ENCODE measurements around the gene MAP10. TPM values are rescaled to one million over a fixed set of nuclear protein-coding genes. Genes with fewer than 3 reads are reported as not detected.

The MAP10 gene
- total and polyA plus RNA-seq, 4 donors, result 0.13 to 1.8 (median 0.76) TPM

DNA sequence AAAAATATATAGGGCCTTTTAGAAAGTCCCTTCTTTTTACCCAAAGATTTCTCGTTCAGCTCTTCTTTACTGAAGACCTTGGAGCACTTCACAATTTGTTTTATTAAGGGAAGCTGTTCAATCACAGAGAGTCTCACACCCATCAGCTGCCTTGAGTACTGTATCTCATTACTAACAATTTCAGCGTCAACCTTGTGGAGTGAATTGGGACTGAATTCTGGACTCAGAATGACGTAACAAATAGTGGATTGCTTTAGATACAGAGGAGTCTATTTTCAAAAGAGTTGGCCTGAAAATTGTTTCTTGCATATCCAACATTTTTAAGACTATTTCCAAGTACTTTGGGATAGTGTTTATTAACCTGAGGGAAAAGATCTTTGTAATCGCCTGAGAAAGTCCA is 7.9 kb downstream of the MAP10 start:
- intact Hi-C loops (cut with DNase I), result no loop called here
- H3K27ac ChIP-seq (ENCODE audit: low read depth in 1 of 2, low read length in 2 of 2), result no peak overlapping the region
- WGBS, 2 donors, result 87 to 88% methylated on average over 4 of the region's 4 CpGs

DNA sequence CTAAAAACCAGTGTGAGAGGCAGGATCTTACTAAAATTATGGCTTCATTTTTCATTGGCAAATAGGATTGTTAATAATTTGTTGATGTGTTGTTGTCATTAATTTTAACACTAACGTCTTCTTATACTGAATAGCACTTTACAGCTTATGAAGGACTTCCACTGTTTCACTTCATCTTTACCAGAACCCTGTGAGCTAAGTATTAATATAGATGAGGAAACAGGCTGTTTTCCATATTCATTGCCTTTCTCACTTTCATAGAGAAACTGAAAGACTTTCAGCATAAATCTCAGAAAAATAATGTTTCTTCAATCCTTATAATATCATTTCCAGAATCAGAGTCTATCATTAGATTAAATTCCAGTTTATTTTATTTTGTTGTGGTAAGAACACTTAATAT is 8.5 kb downstream of the MAP10 start:
- WGBS, 2 donors, result 81 to 88% methylated on average over 1 of the region's 1 CpG
- Histone ChIP-seq H3K27ac (ENCODE audit: low read depth in 1 of 2, low read length in 2 of 2) (no peak overlapping the region), H3K4me1 (ENCODE audit: control insufficient read depth in 1 of 2, insufficient read depth in 2 of 2, low read length in 2 of 2) (no peaks in the 10 kb centered on the region), H3K9me3 (ENCODE audit: control insufficient read depth, low read length) (peaks cover 2% of the 10 kb centered on the region), H3K4me3 (ENCODE audit: low read length in 2 of 2) (no peak overlapping the region), H3K36me3 (ENCODE audit: control insufficient read depth in 1 of 2, insufficient read depth in 2 of 2, low read length in 1 of 2) (no peaks in the 10 kb centered on the region), H3K27me3 (ENCODE audit: control insufficient read depth in 1 of 2, insufficient read depth in 2 of 2, low read length in 1 of 2) (no peaks in the 10 kb centered on the region)
- ATAC-seq (ENCODE audit: low FRiP score), result no peak
- intact Hi-C loops (cut with DNase I), result no loop called here
- DNase-seq, result no peak

More for the DNA sequence above, 7.9 kb downstream of the MAP10 start:
- Histone ChIP-seq H3K36me3 (ENCODE audit: control insufficient read depth in 1 of 2, insufficient read depth in 2 of 2, low read length in 1 of 2) (no peaks in the 10 kb centered on the region), H3K4me3 (ENCODE audit: low read length in 2 of 2) (no peak overlapping the region), H3K9me3 (ENCODE audit: control insufficient read depth, low read length) (peaks cover 2% of the 10 kb centered on the region), H3K27me3 (ENCODE audit: control insufficient read depth in 1 of 2, insufficient read depth in 2 of 2, low read length in 1 of 2) (no peaks in the 10 kb centered on the region), H3K4me1 (ENCODE audit: control insufficient read depth in 1 of 2, insufficient read depth in 2 of 2, low read length in 2 of 2) (no peaks in the 10 kb centered on the region)
- no peak for DNase-seq
- no peak for ATAC-seq (ENCODE audit: low FRiP score)

DNA sequence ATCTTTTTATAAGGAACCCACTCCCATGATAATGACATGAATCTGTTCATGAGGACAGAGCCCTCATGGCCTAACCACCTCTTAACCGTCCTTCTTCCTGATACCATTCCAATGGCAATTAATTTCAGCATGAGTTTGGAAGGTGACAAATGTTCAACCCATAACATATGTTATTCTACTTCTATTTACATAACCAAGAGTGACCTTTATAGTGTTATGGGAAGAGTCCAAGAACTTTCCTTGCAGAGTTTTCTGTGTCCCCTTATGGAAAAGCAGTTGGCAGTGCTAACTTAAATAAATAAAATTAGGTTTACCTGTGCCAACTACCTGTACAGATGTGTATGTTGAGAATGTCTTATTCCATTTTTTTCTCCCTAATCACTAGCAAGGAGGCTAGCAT is 11.1 kb downstream of the MAP10 start:
- 12 to 16% methylated on average over 1 of the region's 1 CpG for WGBS, 2 donors
- no peak overlapping the region for H3K4me3 ChIP-seq (ENCODE audit: low read length in 2 of 2)
- intact Hi-C loops (cut with DNase I), result no loop called here
- H3K27me3 ChIP-seq (ENCODE audit: control insufficient read depth in 1 of 2, insufficient read depth in 2 of 2, low read length in 1 of 2), result peaks cover 0 to 2% of the 10 kb centered on the region in 2 donors
- H3K4me1 ChIP-seq (ENCODE audit: control insufficient read depth in 1 of 2, insufficient read depth in 2 of 2, low read length in 2 of 2), result no peaks in the 10 kb centered on the region
- H3K27ac ChIP-seq (ENCODE audit: low read depth in 1 of 2, low read length in 2 of 2), result no peak overlapping the region
- H3K9me3 ChIP-seq (ENCODE audit: control insufficient read depth, low read length), result peaks cover 2% of the 10 kb centered on the region
- no peak for ATAC-seq (ENCODE audit: low FRiP score)
- H3K36me3 ChIP-seq (ENCODE audit: control insufficient read depth in 1 of 2, insufficient read depth in 2 of 2, low read length in 1 of 2), result no peaks in the 10 kb centered on the region
- no peak for DNase-seq

DNA sequence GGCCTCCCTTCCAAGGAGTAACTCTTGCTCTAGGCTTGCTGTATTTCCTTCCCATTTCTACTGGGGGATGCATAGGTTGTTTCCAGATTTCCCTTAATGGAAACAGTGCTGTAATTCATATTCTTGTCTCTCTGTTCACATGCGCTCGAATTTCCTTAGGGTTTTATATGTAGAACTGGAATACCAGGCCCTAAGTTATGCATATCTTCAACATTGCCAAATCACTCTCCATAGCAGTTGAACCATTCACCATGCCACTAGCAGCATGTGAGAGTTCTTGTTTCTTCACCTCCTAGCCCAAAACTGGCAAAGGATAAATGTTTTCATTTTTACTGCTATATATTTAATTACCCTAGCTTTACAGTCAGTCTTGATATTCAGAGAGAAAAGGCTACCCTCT is 12.8 kb downstream of the MAP10 start:
- DNase-seq, result no peak
- WGBS, 2 donors, result 85% methylated on average over 2 of the region's 2 CpGs
- H3K4me1 ChIP-seq (ENCODE audit: control insufficient read depth in 1 of 2, insufficient read depth in 2 of 2, low read length in 2 of 2), result no peaks in the 10 kb centered on the region
- ATAC-seq (ENCODE audit: low FRiP score), result no peak
- no peak overlapping the region for H3K27ac ChIP-seq (ENCODE audit: low read depth in 1 of 2, low read length in 2 of 2)
- intact Hi-C loops (cut with DNase I), result no loop called here
- no peak overlapping the region for H3K4me3 ChIP-seq (ENCODE audit: low read length in 2 of 2)
- no peaks in the 10 kb centered on the region for H3K9me3 ChIP-seq (ENCODE audit: control insufficient read depth, low read length)
- peaks cover 0 to 2% of the 10 kb centered on the region in 2 donors for H3K27me3 ChIP-seq (ENCODE audit: control insufficient read depth in 1 of 2, insufficient read depth in 2 of 2, low read length in 1 of 2)
- H3K36me3 ChIP-seq (ENCODE audit: control insufficient read depth in 1 of 2, insufficient read depth in 2 of 2, low read length in 1 of 2), result no peaks in the 10 kb centered on the region

DNA sequence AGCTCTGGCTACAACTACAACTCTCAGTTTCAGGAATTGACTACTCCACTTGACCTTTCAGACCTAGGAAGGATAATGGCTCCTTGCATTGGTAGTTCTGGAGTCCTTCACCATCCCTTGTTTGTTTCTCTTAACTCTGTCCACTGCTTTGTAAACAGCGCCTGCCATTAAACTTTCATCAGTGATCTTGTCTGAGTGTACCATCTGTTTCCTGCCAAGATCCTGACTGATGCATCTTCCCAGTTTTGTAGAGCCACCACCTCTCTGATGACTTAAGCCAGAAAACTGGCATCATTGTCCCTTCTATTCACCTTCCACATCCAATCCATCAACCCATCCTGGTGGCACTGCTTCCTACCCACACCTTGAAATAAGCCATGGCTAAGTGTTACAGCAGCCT is 15.2 kb downstream of the MAP10 start:
- WGBS, 2 donors, result 78 to 92% methylated on average over 1 of the region's 1 CpG
- H3K9me3 ChIP-seq (ENCODE audit: control insufficient read depth, low read length), result no peaks in the 10 kb centered on the region
- no peak overlapping the region for H3K27ac ChIP-seq (ENCODE audit: low read depth in 1 of 2, low read length in 2 of 2)
- DNase-seq, result no peak
- no peaks in the 10 kb centered on the region for H3K4me1 ChIP-seq (ENCODE audit: control insufficient read depth in 1 of 2, insufficient read depth in 2 of 2, low read length in 2 of 2)
- peaks cover 0 to 2% of the 10 kb centered on the region in 2 donors for H3K27me3 ChIP-seq (ENCODE audit: control insufficient read depth in 1 of 2, insufficient read depth in 2 of 2, low read length in 1 of 2)
- no peak overlapping the region for H3K4me3 ChIP-seq (ENCODE audit: low read length in 2 of 2)
- H3K36me3 ChIP-seq (ENCODE audit: control insufficient read depth in 1 of 2, insufficient read depth in 2 of 2, low read length in 1 of 2), result no peaks in the 10 kb centered on the region
- intact Hi-C loops (cut with DNase I), result no loop called here
- ATAC-seq (ENCODE audit: low FRiP score), result no peak

DNA sequence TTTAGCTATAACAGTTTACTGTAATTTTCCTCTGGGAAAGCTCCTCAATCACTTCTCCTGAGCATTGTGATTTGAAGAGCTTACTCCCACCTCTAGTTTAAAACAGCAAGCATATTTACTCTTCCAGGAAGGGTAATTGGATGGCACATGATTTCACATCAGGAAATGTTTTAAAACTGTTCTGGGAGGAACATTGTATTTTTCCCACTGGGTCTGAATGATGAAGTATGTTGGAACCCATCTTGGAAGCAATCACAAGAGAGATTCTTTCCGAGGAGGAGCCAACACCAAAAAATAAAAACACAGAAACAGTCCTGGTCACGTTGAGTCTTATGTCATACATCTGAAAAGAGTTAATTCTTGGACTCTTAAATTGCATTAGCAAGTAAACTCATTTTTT is 17.3 kb downstream of the MAP10 start:
- H3K27me3 ChIP-seq (ENCODE audit: control insufficient read depth in 1 of 2, insufficient read depth in 2 of 2, low read length in 1 of 2), result peaks cover 0 to 2% of the 10 kb centered on the region in 2 donors
- no peak for DNase-seq
- WGBS, 2 donors, result 35 to 41% methylated on average over 2 of the region's 2 CpGs
- no peak overlapping the region for H3K27ac ChIP-seq (ENCODE audit: low read depth in 1 of 2, low read length in 2 of 2)
- H3K9me3 ChIP-seq (ENCODE audit: control insufficient read depth, low read length), result no peaks in the 10 kb centered on the region
- peak; percentile 79 for ATAC-seq (ENCODE audit: low FRiP score)
- no peaks in the 10 kb centered on the region for H3K4me1 ChIP-seq (ENCODE audit: control insufficient read depth in 1 of 2, insufficient read depth in 2 of 2, low read length in 2 of 2)
- intact Hi-C loops (cut with DNase I), result no loop called here
- H3K4me3 ChIP-seq (ENCODE audit: low read length in 2 of 2), result no peak overlapping the region
- H3K36me3 ChIP-seq (ENCODE audit: control insufficient read depth in 1 of 2, insufficient read depth in 2 of 2, low read length in 1 of 2), result no peaks in the 10 kb centered on the region

DNA sequence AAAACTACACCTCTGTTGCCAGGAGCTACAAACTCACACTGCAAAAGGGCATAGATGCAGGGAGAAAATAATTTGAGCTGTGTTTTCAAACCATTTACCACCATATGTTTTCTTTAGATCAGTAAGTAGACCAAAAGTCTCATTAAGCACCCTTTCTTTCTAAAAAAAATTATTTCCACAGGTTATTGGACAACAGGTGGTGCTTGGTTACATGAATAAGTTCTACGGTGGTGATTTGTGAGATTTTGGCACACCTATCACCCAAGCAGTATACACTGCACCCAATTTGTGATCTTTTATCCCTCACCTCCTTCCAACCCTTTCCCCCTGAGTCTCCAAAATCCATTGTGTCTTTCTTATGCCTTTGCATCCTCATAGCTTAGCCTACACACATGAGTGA is 21.1 kb downstream of the MAP10 start:
- 93 to 96% methylated on average over 1 of the region's 1 CpG for WGBS, 2 donors
- Histone ChIP-seq H3K36me3 (ENCODE audit: control insufficient read depth in 1 of 2, insufficient read depth in 2 of 2, low read length in 1 of 2) (no peaks in the 10 kb centered on the region), H3K4me3 (ENCODE audit: low read length in 2 of 2) (no peak overlapping the region), H3K4me1 (ENCODE audit: control insufficient read depth in 1 of 2, insufficient read depth in 2 of 2, low read length in 2 of 2) (no peaks in the 10 kb centered on the region), H3K27ac (ENCODE audit: low read depth in 1 of 2, low read length in 2 of 2) (no peak overlapping the region), H3K27me3 (ENCODE audit: control insufficient read depth in 1 of 2, insufficient read depth in 2 of 2, low read length in 1 of 2) (no peaks in the 10 kb centered on the region), H3K9me3 (ENCODE audit: control insufficient read depth, low read length) (no peaks in the 10 kb centered on the region)
- DNase-seq, result no peak
- ATAC-seq (ENCODE audit: low FRiP score), result no peak
- intact Hi-C loops (cut with DNase I), result no loop called here

DNA sequence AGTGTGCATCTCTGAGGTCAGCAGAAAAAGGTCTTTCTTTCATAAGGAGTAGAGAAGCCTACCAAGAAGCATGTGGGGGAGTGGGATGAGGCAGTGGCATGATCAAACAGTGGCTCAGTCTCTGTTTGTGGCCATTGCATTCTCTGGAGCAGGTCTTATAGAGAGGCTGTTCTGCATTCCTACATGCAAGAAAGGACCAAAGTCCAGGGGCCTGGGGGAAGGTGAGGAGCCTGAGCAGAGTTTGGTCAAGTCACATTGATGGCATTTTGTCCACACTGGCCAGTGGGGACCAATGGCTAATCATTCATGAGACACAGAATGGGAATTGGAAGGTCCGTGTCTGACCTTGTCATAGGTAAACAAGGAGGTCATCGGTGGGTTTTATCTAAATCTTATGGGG is 25.4 kb downstream of the MAP10 start:
- Histone ChIP-seq H3K36me3 (ENCODE audit: control insufficient read depth in 1 of 2, insufficient read depth in 2 of 2, low read length in 1 of 2) (no peaks in the 10 kb centered on the region), H3K4me1 (ENCODE audit: control insufficient read depth in 1 of 2, insufficient read depth in 2 of 2, low read length in 2 of 2) (no peaks in the 10 kb centered on the region), H3K27ac (ENCODE audit: low read depth in 1 of 2, low read length in 2 of 2) (no peak overlapping the region), H3K9me3 (ENCODE audit: control insufficient read depth, low read length) (no peaks in the 10 kb centered on the region), H3K27me3 (ENCODE audit: control insufficient read depth in 1 of 2, insufficient read depth in 2 of 2, low read length in 1 of 2) (peaks cover 0 to 1% of the 10 kb centered on the region in 2 donors), H3K4me3 (ENCODE audit: low read length in 2 of 2) (no peak overlapping the region)
- DNase-seq (no peak), ATAC-seq (ENCODE audit: low FRiP score) (no peak)
- intact Hi-C loops (cut with DNase I), result no loop called here
- WGBS, 2 donors, result 89 to 94% methylated on average over 2 of the region's 2 CpGs

DNA sequence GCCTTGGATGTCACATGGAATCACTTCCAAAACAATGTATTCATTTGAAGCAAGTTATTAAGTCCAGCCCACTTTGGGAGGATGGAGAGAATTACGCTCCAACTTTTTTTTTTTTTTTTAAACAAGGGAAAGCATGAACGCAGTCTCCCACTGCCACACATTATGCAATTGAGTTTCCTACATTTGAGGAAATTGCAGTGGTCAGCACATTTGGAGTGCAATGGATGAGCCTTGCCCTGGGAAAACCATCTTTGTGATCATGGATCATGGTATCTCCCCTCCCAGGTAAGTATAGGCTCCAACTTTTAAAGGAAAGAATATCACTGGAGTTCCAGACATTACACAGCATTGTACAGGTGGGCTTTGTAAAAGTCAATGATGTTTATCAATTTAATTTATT is 26.7 kb downstream of the MAP10 start:
- Histone ChIP-seq H3K27ac (ENCODE audit: low read depth in 1 of 2, low read length in 2 of 2) (no peak overlapping the region), H3K9me3 (ENCODE audit: control insufficient read depth, low read length) (no peaks in the 10 kb centered on the region), H3K36me3 (ENCODE audit: control insufficient read depth in 1 of 2, insufficient read depth in 2 of 2, low read length in 1 of 2) (no peaks in the 10 kb centered on the region), H3K27me3 (ENCODE audit: control insufficient read depth in 1 of 2, insufficient read depth in 2 of 2, low read length in 1 of 2) (peaks cover 0 to 1% of the 10 kb centered on the region in 2 donors), H3K4me1 (ENCODE audit: control insufficient read depth in 1 of 2, insufficient read depth in 2 of 2, low read length in 2 of 2) (no peaks in the 10 kb centered on the region), H3K4me3 (ENCODE audit: low read length in 2 of 2) (no peak overlapping the region)
- 65 to 93% methylated on average over 2 of the region's 2 CpGs for WGBS, 2 donors
- DNase-seq (no peak), ATAC-seq (ENCODE audit: low FRiP score) (no peak)
- intact Hi-C loops (cut with DNase I), result no loop called here
